Stromal cell of bone marrow (primary cell): ENCODE results near the gene PIM3.

Source experiments
- DNase-seq: peaks from one replicate; pipeline ENCODE4 v3.0.0-alpha.2; 2012; ENCODE audit warnings: low read depth

The PIM3 gene

DNA sequence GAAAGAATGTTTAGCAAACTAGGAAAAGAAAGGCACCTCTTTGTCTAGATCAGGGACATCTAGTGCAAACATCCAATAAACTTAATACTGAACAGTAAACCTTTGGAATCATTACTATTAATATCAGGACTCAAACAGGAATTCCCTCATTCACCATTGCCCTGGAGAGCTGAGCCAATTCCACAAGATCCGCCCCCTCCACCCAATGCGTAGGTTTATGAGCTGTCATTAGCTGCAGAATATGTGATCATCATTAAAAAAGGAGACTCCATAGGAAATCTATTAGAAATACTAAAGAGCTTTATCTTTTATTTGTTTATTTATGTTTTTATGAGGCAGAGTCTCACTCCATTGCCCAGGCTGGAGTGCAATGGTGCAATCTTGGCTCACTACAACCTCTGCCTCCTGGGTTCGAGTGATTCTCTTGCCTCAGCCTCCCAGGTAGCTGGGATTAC lies 46.5 kb downstream of the PIM3 start:
- DNase-seq: no peak

DNA sequence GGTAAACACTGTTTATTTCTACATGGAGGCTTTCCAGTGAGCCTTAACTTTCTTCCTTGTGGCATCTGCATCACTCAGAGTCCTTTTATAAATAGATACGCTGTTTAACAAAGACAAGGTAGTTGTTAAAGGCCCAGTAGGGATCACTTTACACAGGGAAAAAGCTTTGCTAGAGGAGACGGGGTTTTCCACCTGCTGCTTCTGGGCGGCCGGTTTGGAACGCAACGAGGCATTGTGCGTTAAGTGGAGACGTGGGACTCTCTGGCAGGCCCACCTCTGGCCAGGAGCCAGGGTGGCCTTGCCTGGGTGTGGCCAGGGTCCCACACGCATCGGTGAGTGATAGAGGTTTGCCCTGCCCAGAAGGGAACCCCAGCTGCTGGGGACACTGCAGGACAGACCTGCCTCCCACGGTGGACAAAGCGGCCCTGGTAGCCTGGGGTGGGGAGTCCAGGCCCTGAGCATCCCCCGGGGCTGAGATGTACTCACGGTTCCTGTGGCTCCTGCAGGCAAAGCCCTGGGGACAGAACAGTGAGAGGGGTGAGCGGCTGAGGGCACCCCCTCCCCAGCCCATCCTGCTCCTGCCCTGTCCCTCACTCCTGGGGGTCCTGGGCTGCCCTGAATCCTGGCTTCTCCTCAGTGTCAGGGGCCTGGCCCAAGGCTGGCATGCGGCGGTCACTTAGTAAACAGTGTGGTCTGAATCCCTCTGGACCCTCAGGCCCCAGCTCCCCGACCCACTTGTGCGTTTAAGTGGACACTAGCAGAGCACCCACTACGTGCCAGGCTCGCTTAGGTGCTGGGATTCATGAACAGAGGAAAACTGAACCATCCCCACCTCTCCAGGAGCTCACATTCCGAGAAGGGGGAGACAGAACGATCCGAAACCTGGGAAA lies 47.8 kb downstream of the PIM3 start:
- no peak for DNase-seq

- no peak for DNase-seq
Measured at GRCh38 chr22:50009251-50009650, 48.7 kb downstream of the PIM3 start.

- no peak for DNase-seq
Measured at GRCh38 chr22:50009765-50010675, 49.4 kb downstream of the PIM3 start.

GRCh38 chr22:50010676-50011446 lies 50.3 kb downstream of the PIM3 start:
- DNase-seq: no peak

DNA sequence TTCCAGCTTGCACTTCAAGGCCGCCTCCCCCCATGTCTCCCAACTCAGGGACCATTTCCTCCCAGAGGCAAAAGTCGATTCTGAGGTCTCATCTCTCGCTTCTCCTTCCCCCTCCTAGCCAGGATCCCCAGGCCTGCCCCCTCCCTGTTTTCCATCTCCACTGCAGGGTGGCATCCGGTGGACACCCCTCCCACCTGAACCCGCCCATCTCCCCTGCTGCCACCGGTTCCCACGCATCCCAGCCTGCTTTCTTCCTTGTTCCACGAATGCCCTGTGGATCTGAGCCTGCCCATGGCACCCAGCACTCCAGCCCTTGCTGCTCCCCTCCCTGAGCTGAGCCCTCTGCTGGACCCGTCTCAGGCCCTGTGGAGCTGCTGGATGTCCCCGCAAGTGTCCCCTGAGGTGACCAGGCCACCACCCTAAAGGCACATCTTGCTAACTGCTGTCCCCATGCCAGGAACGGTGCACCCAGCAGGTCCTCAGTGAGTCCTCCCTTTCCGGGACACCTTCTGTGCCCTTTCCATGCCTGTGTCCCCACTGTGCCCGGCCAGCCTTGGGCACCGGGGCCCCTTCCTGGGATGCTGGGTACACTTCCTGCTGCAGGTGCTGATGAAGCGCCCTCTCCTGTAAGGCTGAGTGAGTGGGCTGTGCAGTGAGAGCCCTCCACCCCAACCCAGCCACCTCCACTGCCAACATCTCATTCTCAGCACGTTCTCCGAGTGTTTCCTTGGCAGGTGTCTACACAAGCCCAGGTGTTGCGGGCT lies 51.1 kb downstream of the PIM3 start:
- DNase-seq: no peak

GRCh38 chr22:50012211-50013181 lies 51.9 kb downstream of the PIM3 start, which contains the start of gene IL17REL:
Gene IL17REL (minus strand): TSS chr22:50012765. CDS start chr22:50012646, 119 bp downstream.
- peak; percentile 2 for DNase-seq
